K562 (cell line): ENCODE data around the gene ELOB. TPM values are rescaled to one million over a fixed set of nuclear protein-coding genes. Genes with fewer than 3 reads are reported as not detected.
A peak's percentile ranks its signal among the peaks of the same experiment; 100 is the strongest.

Experiments used
- ATAC-seq: fragments of 200-7000 bp; cut with Tn5 transposase; 3 replicates; pipeline ENCODE4 v1.9.1; 2020; ENCODE audit warnings: moderate library complexity
- BruUV-seq: library from RNA; stranded (reverse); fragments of 400-500 nt; replicated peaks from 2 replicates; lab custom pipeline; 2021; lab: Mats Ljungman, UMichigan
- CTCF ChIA-PET: fragments of 300-600 bp; formaldehyde crosslinking; extraction: SDS; loops from one replicate; lab custom pipeline; 2021; ENCODE audit warnings: low intra/inter-chr PET ratio; lab: Yijun Ruan, JAX
- POLR2A ChIA-PET: fragments of 300-600, 350-650 bp; sonication (Branson Sonifier 250); formaldehyde crosslinking; extraction: SDS; loops from one replicate; lab custom pipeline; 2021; ENCODE audit warnings: antibody characterized with exemption, inconsistent platforms; lab: Yijun Ruan, JAX
- DNase-seq, 4 experiments: peaks; one replicate each; pipeline versions ENCODE4 v3.0.0 to v3.0.0-alpha.2; 2011 to 2018; ENCODE audit warnings: low spot score in 3 of 4, mixed read lengths in 3 of 4; ENCODE audit errors: extremely low read depth in 1 of 4
- FAIRE-seq: peaks from 2 replicates; lab custom pipeline; 2011; peaks lifted over from hg19 to GRCh38; lab: Jason Lieb, UNC
- H2AFZ ChIP-seq: 2 replicates; pipeline ENCODE4 v1.6.0; 2011; ENCODE audit warnings: low read depth, low read length, control low read depth, inconsistent platforms
- H3K27ac ChIP-seq: fragments of 200-600 bp; 3 replicates; pipeline ENCODE4 v1.8.0; 2011; ENCODE audit warnings: low read depth, mild to moderate bottlenecking, control low read depth, inconsistent platforms, low read length, moderate library complexity, mixed read lengths; ENCODE audit errors: extremely low read depth
- H3K27me3 ChIP-seq, 2 experiments: fragments of 300-600 bp in 1 of 2; 2 replicates in 1 of 2; 3 replicates in 1 of 2; pipeline versions ENCODE4 v1.6.0 to v1.8.0; 2011; ENCODE audit warnings: inconsistent platforms in 2 of 2, low read length in 2 of 2, mild to moderate bottlenecking in 1 of 2, mixed read lengths in 1 of 2, moderate library complexity in 1 of 2; ENCODE audit not compliant: control insufficient read depth in 2 of 2, insufficient read depth in 2 of 2
- H3K36me3 ChIP-seq: fragments of 300-600 bp; 3 replicates; pipeline ENCODE4 v1.8.0; 2011; ENCODE audit warnings: mild to moderate bottlenecking, low read length, inconsistent platforms; ENCODE audit not compliant: control insufficient read depth, insufficient read depth
- H3K4me1 ChIP-seq, 2 experiments: fragments of 200-600 bp in 1 of 2; replicated peaks in 1 of 2; 2 replicates in 1 of 2; 3 replicates in 1 of 2; pipeline versions ENCODE4 v1.5.1 to v1.8.0; 2011; ENCODE audit warnings: inconsistent platforms in 2 of 2, low read length in 2 of 2, mild to moderate bottlenecking in 1 of 2, mixed read lengths in 1 of 2, moderate library complexity in 1 of 2; ENCODE audit not compliant: control insufficient read depth in 2 of 2, insufficient read depth in 2 of 2
- H3K4me2 ChIP-seq: 2 replicates; pipeline ENCODE4 v1.6.1; 2011; ENCODE audit warnings: low read length, control low read depth, inconsistent platforms, mixed read lengths; ENCODE audit not compliant: insufficient read depth
- H3K4me3 ChIP-seq: fragments of 200-600 bp; sonication (generic), shearing (Covaris generic); 2 replicates; pipeline ENCODE4 v1.5.1; 2016; ENCODE audit warnings: control low read depth, inconsistent platforms
- H3K79me2 ChIP-seq: fragments of 200-600 bp; 3 replicates; pipeline ENCODE4 v1.8.0; 2011; ENCODE audit warnings: low read length, inconsistent platforms; ENCODE audit not compliant: control insufficient read depth, insufficient read depth
- H3K9ac ChIP-seq, 2 experiments: 2 replicates each; pipeline versions ENCODE4 v1.6.0 to v1.6.1; 2011; ENCODE audit warnings: low read depth in 2 of 2, low read length in 2 of 2, control low read depth in 1 of 2, inconsistent platforms in 1 of 2, mild to moderate bottlenecking in 1 of 2, mixed read lengths in 1 of 2; ENCODE audit not compliant: insufficient read depth in 1 of 2
- H3K9me1 ChIP-seq: one replicate; pipeline ENCODE4 v1.6.0; 2011; ENCODE audit warnings: inconsistent platforms, mild to moderate bottlenecking, low read length, moderate library complexity; ENCODE audit not compliant: control insufficient read depth, insufficient read depth
- H3K9me3 ChIP-seq: replicated peaks from 2 replicates; pipeline ENCODE4 v1.5.1; 2011; ENCODE audit warnings: low read depth, low read length, inconsistent platforms; ENCODE audit not compliant: control insufficient read depth, insufficient read depth
- H4K20me1 ChIP-seq: replicated peaks from 2 replicates; pipeline ENCODE4 v1.6.1; 2011; ENCODE audit warnings: low read length, inconsistent platforms, mixed read lengths; ENCODE audit not compliant: control insufficient read depth, insufficient read depth
- EZH2 ChIP-seq: IDR thresholded peaks from 2 replicates; pipeline ENCODE4 v1.6.1; 2012; ENCODE audit warnings: low read depth, mild to moderate bottlenecking, inconsistent platforms, low read length, borderline replicate concordance
- MCM7 ChIP-seq, 2 experiments: fragments of 450-650 bp; IDR thresholded peaks; 2 replicates each; pipeline ENCODE4 v1.6.1; 2016 to 2018
- NCOA2 ChIP-seq, 2 experiments: fragments of 450-650 bp; IDR thresholded peaks; 2 replicates each; pipeline ENCODE4 v1.6.1; 2018; ENCODE audit warnings: mild to moderate bottlenecking in 2 of 2, moderate library complexity in 1 of 2; ENCODE audit not compliant: partially characterized antibody in 2 of 2
- POLR3G ChIP-seq: IDR thresholded peaks from 2 replicates; pipeline ENCODE4 v1.6.1; 2011; ENCODE audit not compliant: insufficient read length, insufficient replicate concordance; ENCODE audit errors: extremely low read depth
- RBM34 ChIP-seq: fragments of 200-400 bp; formaldehyde crosslinking; IDR thresholded peaks from 2 replicates; pipeline ENCODE4 v1.6.1; 2018; ENCODE audit warnings: low read length, borderline replicate concordance; ENCODE audit not compliant: insufficient read depth
- SAFB ChIP-seq: fragments of 200-400 bp; formaldehyde crosslinking; IDR thresholded peaks from 2 replicates; pipeline ENCODE4 v1.6.1; 2017; ENCODE audit warnings: low read depth, low read length, borderline replicate concordance
- SMARCA5 ChIP-seq: fragments of 450-650 bp; IDR thresholded peaks from 2 replicates; pipeline ENCODE4 v1.6.1; 2016
- SP1 ChIP-seq: sonication (generic); formaldehyde crosslinking; IDR thresholded peaks from 2 replicates; pipeline ENCODE4 v1.8.1; 2022; ENCODE audit warnings: mild to moderate bottlenecking, missing genetic modification reagents
- TFAP4 ChIP-seq: sonication (generic); formaldehyde crosslinking; IDR thresholded peaks from 2 replicates; pipeline ENCODE4 v1.8.0; 2022; ENCODE audit warnings: missing genetic modification reagents, mild to moderate bottlenecking, moderate library complexity, borderline replicate concordance
- WGBS: fragments of 100-300 bp; shearing (Covaris generic); methylation state at CpG from one replicate; pipeline ENCODE4 v1.1.6; 2016; ENCODE audit warnings: low coverage, mixed read lengths; ENCODE audit not compliant: insufficient coverage; ENCODE audit errors: missing lambda C conversion rate; 5-methylcytosine and 5-hydroxymethylcytosine counted together
- in situ Hi-C: fragments of 300-500 bp; cut with MboI; formaldehyde crosslinking; loops from 4 replicates; pipeline ENCODE4 v1.15.0; 2018; ENCODE audit warnings: inconsistent platforms, mixed read lengths
- intact Hi-C: fragments of 100-400 bp; cut with micrococcal nuclease; formaldehyde crosslinking; loops from 2 replicates; pipeline ENCODE4 v1.14.2; 2022
- polyA plus RNA-seq, 8 experiments: library from polyadenylated mRNA; depleted of rRNA in 4 of 8; stranded (reverse) in 5 of 8; unstranded in 3 of 8; fragments of >200 nt; fragmentation: Nextera tagmentation in 2 of 8; fragmentation: Illumina TruSeq in 1 of 8; extraction: Ambion mirVana in 2 of 8; extraction: Trizol in 1 of 8; gene quantifications; 2 replicates each; pipeline versions ENCODE4 v1.2.1 to v1.2.3, GENCODE V29; 2011 to 2014; ENCODE audit warnings: inconsistent platforms in 1 of 8, missing spikeins in 1 of 8
- total RNA-seq, 7 experiments: library from RNA; depleted of rRNA in 6 of 7; stranded (reverse); fragments of >200 nt in 6 of 7; fragmentation: Illumina TruSeq in 2 of 7; extraction: Trizol in 2 of 7; gene quantifications; 2 replicates each; pipeline versions ENCODE4 v1.2.1 to v1.2.3, GENCODE V29; 2011 to 2021; ENCODE audit warnings: low replicate concordance in 1 of 7

The ELOB gene
- total and polyA plus RNA-seq, 9 of the 15 experiments (the other 6 are each of a cell fraction or from before 2014, with no cell fraction given) = 63.2 to 791 (median 237) TPM

GRCh38 chr16:2778630-2778958 lies 1.5 kb upstream of the ELOB start:
- ChIA-PET POLR2A (interaction anchor here (0.5 to 3.9 kb wide), 12 partner anchors 9 to 762 kb away, joined by 3 to 28 read pairs (median 5); no protein-coding TSS in a partner anchor), CTCF (no interaction called here)
- no peak overlapping the region for H3K27ac ChIP-seq
- H3K9ac ChIP-seq = peak overlapping the region; percentile 99 to 100; a peak in 2 of 4 replicates
- peaks cover 37% of the 10 kb centered on the region for H3K79me2 ChIP-seq
- no TSS peak for BruUV-seq
- H3K4me1 ChIP-seq = peaks cover 10 to 39% of the 10 kb centered on the region in 2 experiments; a peak in 4 of 5 replicates
- no peaks in the 10 kb centered on the region for H3K27me3 ChIP-seq
- TF ChIP-seq SMARCA5 (no peak), SAFB (no peak), NCOA2 (IDR thresholded peaks at IDR 0.05; ENCODE audit: partially characterized antibody in 2 of 2) (no peak), TFAP4 (0 out of 2 replicates have a peak, but pooled peaks have one; percentile 2), RBM34 (no peak), POLR3G (no peak), EZH2 (no peak), SP1 (CRISPR knock-in tag) (no peak), MCM7 (IDR thresholded peaks at IDR 0.05) (no peak)
- no peaks in the 10 kb centered on the region; the same call in 1 of the 2 replicates for H4K20me1 ChIP-seq
- H2AFZ ChIP-seq = no peak overlapping the region
- DNase-seq = no peak
- no peak for ATAC-seq
- H3K9me1 ChIP-seq = no peaks in the 10 kb centered on the region
- intact Hi-C loops = loop anchor here (5.0 kb wide), 1 partner anchor 39 kb away; the partner anchor contains the start of gene PRSS21
- WGBS = 94% methylated on average over 12 of the region's 12 CpGs
- peaks cover 31% of the 10 kb centered on the region for H3K36me3 ChIP-seq
- H3K4me2 ChIP-seq = peak overlapping the region; percentile 93; the same call in 1 of the 2 replicates
- in situ Hi-C loops = no loop called here
- no peak for FAIRE-seq
- H3K9me3 ChIP-seq = no peaks in the 10 kb centered on the region
- H3K4me3 ChIP-seq = peak overlapping the region; percentile 97; the same call in 1 of the 2 replicates
